ENCODE results near the gene ZNF185.
"Not testable (repeated sequence)": the region's sequence is repeated elsewhere in the genome, so short reads cannot be mapped to it uniquely, and the experiment has no call there.

Gene ZNF185

DNA sequence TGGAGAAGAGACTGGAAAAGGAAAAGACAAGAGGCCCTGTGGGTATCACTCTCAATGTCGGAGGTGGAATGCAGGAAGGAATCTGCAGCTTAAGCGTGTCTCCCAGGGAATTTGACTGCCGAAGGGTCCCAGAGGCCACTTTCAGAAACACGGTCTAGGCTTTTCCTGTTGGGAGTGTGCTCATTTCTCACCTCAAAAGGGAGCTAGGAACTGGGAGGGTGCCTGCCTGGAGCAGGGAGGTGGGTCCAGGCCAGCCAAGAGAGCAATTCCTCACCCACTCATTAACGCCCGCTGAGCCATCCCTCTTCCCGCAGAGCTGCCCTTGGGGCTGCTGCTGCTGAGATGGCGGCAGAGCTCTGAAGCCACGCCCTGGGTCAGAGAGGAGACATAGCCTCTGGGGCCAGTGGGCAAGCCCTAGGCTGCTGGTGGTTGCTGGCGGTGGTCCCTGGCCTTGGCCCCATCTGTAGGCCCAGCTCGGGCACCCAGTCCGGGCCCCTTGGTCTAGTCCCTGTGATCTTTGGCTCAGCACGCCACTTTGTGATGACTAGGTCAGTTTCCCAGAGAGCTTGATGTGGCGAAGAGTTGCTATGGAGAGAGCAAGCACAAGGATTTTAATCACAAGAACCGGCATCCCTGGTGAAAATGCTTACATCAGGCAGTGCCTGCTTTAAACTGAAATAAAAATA lies 4.1 kb downstream of the ZNF185 start:
- no peaks in the 10 kb centered on the region for H3K36me3 Mint-ChIP-seq (ENCODE audit: low read depth)
- peaks cover 11% of the 10 kb centered on the region for H3K4me1 Mint-ChIP-seq (ENCODE audit: low read depth)
- intact Hi-C loops (cut with micrococcal nuclease) = no loop called here
- H3K27me3 Mint-ChIP-seq = peaks cover 39% of the 10 kb centered on the region
- no peaks in the 10 kb centered on the region for H3K9me3 Mint-ChIP-seq
- no peak overlapping the region for H3K27ac Mint-ChIP-seq
- H3K4me3 Mint-ChIP-seq = no peak overlapping the region

DNA sequence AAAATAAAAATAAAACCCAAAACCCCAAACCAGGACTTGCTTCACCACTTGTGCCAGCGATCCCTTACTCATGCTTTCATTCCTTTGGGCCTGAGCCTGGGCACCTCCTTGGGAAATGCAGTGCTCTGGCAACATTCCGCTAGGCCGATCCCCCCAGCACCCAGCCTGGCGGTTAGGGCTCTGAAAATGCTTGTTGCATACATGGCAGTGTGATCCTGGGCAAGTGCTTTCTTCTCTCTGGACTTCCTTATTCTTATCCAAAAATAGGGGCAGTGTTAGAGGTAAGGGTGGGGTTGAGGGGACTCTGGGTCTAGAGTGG lies 4.6 kb downstream of the ZNF185 start:
- no peak overlapping the region for H3K27ac Mint-ChIP-seq
- H3K36me3 Mint-ChIP-seq (ENCODE audit: low read depth) = no peaks in the 10 kb centered on the region
- H3K9me3 Mint-ChIP-seq = no peaks in the 10 kb centered on the region
- no peak overlapping the region for H3K4me3 Mint-ChIP-seq
- intact Hi-C loops (cut with micrococcal nuclease) = no loop called here
- H3K27me3 Mint-ChIP-seq = peaks cover 40% of the 10 kb centered on the region
- peaks cover 13% of the 10 kb centered on the region for H3K4me1 Mint-ChIP-seq (ENCODE audit: low read depth)

DNA sequence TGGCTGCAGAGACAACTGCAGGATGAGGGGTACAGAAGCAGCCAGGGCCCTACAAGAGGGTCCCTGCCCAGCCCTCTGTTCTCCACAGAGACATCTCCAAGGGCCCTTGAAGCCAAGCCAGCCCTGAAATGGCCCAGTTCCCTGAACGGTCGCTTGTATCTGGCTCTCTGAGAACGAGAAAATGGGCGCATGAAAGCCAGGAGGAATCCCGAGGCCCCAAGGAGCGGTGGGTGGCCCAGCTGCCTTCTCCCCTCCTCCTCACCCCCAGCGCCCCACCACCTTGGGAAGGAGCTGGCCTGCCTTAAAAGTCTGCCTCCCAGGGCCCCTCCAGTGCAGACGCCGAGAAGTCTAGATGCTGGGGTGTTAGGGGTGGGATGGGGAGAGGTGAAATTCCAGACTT lies 5.7 kb downstream of the ZNF185 start:
- Mint-ChIP-seq H3K4me3 (no peak overlapping the region), H3K4me1 (ENCODE audit: low read depth) (peaks cover 15% of the 10 kb centered on the region), H3K9me3 (no peaks in the 10 kb centered on the region), H3K27me3 (peaks cover 37% of the 10 kb centered on the region), H3K36me3 (ENCODE audit: low read depth) (no peaks in the 10 kb centered on the region), H3K27ac (no peak overlapping the region)
- intact Hi-C loops (cut with micrococcal nuclease) = no loop called here

DNA sequence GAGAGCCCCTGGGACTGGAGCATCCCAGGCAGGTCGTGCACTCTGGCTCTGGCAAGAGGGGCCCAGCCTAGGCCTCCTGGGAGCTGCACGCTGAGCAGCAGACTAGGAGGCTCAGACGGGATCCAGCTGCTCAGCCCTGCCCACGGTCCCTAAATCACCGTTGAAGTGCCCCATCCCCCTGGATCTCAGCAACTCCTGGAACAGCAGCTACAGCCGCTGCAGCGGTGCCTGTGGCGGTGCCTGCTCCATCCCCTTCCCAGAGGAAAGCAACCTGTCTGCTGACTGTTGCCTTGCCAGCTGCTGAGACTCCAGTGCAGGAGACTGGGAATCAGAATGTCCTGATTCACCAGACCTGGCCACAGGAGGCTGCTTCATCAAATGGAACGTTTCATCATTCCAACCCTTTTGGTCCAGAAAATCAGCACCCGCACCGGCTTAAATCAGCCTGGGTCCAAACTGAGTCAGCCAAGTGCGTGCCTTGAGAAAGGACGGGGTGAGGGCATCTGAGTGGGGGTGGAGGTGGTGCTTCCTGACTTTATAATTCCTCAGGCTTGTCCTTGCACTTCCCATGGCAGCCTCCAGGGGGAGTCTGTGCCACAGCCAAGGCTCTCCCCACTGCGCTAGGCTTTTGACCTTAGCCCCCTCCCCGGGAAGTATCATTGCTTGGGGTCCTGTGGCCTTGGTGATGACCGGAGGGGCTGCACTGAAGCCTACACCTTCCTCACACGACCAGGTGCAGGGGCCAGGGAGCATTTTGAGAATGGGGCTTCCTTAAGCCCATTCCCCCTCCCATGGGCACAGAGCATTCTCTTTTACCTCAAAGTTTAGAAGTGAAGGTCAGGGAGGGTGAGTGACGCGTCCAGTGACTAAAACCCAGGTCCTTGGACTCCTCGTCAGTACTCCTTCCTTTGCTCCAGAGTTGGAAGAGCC lies 6.5 kb downstream of the ZNF185 start:
- Mint-ChIP-seq H3K9me3 (no peaks in the 10 kb centered on the region), H3K27me3 (peaks cover 29% of the 10 kb centered on the region), H3K36me3 (ENCODE audit: low read depth) (no peaks in the 10 kb centered on the region), H3K27ac (no peak overlapping the region), H3K4me1 (ENCODE audit: low read depth) (peaks cover 15% of the 10 kb centered on the region), H3K4me3 (no peak overlapping the region)
- intact Hi-C loops (cut with micrococcal nuclease) = no loop called here

DNA sequence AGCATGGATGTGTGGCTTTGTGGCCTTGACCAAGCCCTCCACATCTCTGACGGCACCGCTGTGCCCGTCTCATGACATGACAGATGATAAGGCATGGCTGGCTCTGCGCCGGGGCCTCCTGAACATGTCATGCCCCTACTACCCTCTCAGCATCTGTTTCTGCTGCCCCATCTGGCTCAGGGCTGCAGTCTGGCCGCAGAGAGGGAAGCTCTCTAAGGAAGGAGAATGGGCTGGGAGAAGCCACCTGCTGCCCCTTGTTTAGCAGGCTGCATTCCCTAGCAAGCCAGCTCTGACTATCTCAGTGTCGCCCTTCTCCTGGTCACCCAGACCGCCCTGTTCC lies 7.2 kb downstream of the ZNF185 start:
- Mint-ChIP-seq H3K4me3 (no peak overlapping the region), H3K9me3 (no peaks in the 10 kb centered on the region), H3K27me3 (peaks cover 22% of the 10 kb centered on the region), H3K27ac (no peak overlapping the region), H3K4me1 (ENCODE audit: low read depth) (peaks cover 15% of the 10 kb centered on the region), H3K36me3 (ENCODE audit: low read depth) (no peaks in the 10 kb centered on the region)
- intact Hi-C loops (cut with micrococcal nuclease) = no loop called here

DNA sequence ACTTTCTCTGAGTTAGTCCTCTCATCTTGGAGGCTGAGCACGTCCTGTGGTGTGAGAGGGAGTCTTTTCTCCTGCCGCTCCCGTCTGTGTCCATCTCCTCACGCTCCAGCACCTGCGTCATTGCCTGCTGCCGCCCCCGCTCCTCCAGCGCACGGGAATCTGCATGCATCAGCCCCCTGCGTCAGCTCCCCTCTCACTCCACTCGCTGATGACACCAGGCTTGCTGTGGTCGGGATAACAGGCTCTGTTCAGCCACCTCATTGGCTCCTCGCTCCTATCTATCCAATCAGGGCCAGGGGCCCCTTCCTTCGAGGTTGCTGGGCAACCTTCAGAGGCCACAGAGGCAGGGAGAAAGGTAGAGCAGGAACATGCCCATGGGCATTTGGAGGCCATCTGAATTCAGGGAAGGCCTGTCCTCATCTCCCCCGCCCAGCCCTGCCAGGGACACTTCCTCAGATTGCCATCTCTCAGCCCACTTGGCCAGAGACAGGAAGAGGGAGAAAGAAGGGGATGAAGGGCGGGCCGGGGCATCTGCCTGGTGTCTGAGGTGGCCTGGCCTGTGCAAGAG lies 9.3 kb downstream of the ZNF185 start:
- intact Hi-C loops (cut with micrococcal nuclease) = no loop called here

DNA sequence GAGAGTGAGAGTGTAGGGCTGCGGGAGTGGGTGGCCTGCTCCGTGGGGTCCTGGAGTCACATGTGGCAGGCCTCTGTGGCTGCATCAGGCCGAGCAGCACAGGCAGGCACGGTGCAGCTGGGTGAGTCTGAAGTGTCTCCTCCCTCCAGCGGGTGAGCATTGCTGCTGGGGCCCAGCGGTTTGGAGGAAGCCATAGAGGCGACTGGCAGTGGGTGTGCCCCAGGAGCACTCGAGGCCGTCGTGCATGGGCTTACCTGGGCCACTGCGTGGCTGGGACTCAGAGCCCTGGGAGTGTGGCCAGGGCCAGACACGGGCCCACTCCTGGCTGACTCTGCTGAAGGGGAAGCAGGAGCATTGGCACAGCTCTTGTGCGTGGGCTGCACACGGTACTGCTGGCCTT lies 10.6 kb downstream of the ZNF185 start:
- H3K27me3 Mint-ChIP-seq = peaks cover 17% of the 10 kb centered on the region
- H3K4me3 Mint-ChIP-seq = no peak overlapping the region
- H3K36me3 Mint-ChIP-seq (ENCODE audit: low read depth) = no peaks in the 10 kb centered on the region
- no peak overlapping the region for H3K27ac Mint-ChIP-seq
- peaks cover 14% of the 10 kb centered on the region for H3K4me1 Mint-ChIP-seq (ENCODE audit: low read depth)
- intact Hi-C loops (cut with micrococcal nuclease) = no loop called here
- H3K9me3 Mint-ChIP-seq = no peaks in the 10 kb centered on the region

More for the DNA sequence above, 9.3 kb downstream of the ZNF185 start:
- peaks cover 20% of the 10 kb centered on the region for H3K27me3 Mint-ChIP-seq
- peaks cover 15% of the 10 kb centered on the region for H3K4me1 Mint-ChIP-seq (ENCODE audit: low read depth)
- H3K27ac Mint-ChIP-seq = no peak overlapping the region
- H3K36me3 Mint-ChIP-seq (ENCODE audit: low read depth) = no peaks in the 10 kb centered on the region
- H3K9me3 Mint-ChIP-seq = no peaks in the 10 kb centered on the region
- no peak overlapping the region for H3K4me3 Mint-ChIP-seq

DNA sequence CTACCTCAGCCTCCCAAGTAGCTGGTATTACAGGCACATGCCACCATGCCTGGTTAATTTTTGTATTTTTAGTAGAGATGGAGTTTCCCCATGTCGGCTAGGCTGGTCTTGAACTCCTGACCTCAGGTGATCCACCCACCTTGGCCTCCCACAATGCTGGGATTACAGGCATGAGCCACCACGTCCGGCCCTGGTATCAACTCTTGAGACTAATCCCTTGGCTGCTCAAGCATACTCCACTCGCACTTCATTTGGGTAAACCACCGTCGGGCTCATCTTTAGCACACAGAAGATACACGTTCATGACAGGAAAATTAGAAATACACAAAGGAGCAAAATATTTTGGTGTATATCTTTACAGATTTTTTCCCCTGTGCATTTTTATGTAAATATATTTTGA lies 12.2 kb downstream of the ZNF185 start:
- not testable (repeated sequence) for H3K27ac Mint-ChIP-seq; H3K36me3 Mint-ChIP-seq (ENCODE audit: low read depth); H3K4me3 Mint-ChIP-seq; H3K9me3 Mint-ChIP-seq
- H3K27me3 Mint-ChIP-seq = peaks cover 13% of the 10 kb centered on the region
- intact Hi-C loops (cut with micrococcal nuclease) = loop anchor here (10.0 kb wide), 1 partner anchor 75 kb away; the partner anchor contains the start of genes CETN2 and NSDHL
- peaks cover 27% of the 10 kb centered on the region for H3K4me1 Mint-ChIP-seq (ENCODE audit: low read depth)

DNA sequence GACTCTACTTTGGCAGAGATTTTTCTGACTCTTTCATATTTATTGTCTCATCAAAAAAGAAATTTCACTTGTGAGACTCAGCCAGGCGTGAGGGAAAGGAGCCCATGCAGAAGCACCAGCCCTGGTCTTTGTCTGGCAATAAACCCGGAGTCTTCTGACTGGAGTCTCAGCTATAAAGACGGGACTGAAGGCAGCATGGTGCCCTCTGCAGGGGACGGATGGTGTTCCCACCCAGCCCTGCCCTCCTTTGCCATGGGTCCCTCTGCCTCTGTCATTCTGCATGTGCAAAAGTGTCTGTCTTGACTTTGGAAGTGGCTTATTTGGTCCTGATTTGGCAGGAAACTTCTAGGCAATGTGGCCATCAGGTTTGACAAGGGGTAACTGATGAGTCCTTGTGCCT lies 14.2 kb downstream of the ZNF185 start:
- Mint-ChIP-seq H3K36me3 (ENCODE audit: low read depth) (no peaks in the 10 kb centered on the region), H3K4me1 (ENCODE audit: low read depth) (peaks cover 44% of the 10 kb centered on the region), H3K9me3 (no peaks in the 10 kb centered on the region), H3K4me3 (no peak overlapping the region), H3K27me3 (peaks cover 5% of the 10 kb centered on the region), H3K27ac (no peak overlapping the region)
- intact Hi-C loops (cut with micrococcal nuclease) = loop anchor here (10.0 kb wide), 1 partner anchor 77 kb away; the partner anchor contains the start of genes CETN2 and NSDHL

DNA sequence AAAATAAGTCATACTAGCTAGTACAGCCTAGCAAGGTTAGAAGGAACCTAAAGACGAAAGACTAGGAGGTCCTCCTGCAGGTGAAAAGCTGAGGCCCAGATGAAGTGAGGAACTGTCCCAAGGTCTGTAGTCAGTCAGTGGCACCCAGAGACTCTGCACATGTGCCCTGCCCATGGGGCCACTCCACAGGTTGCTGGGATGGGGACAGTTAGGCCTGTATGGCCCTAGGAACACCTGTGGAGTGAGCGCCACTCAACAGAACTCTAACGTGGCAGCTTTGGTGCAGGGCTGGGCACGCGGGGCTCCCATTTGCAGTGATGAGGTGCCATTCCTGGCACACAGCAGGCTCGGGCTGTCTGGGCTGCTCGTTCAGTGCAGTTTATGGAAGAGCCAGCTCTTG lies 14.8 kb downstream of the ZNF185 start:
- no peaks in the 10 kb centered on the region for H3K36me3 Mint-ChIP-seq (ENCODE audit: low read depth)
- no peaks in the 10 kb centered on the region for H3K9me3 Mint-ChIP-seq
- H3K27ac Mint-ChIP-seq = no peak overlapping the region
- no peak overlapping the region for H3K4me3 Mint-ChIP-seq
- H3K27me3 Mint-ChIP-seq = peaks cover under 1% of the 10 kb centered on the region
- H3K4me1 Mint-ChIP-seq (ENCODE audit: low read depth) = peaks cover 44% of the 10 kb centered on the region
- intact Hi-C loops (cut with micrococcal nuclease) = loop anchor here (10.0 kb wide), 1 partner anchor 78 kb away; the partner anchor contains the start of genes CETN2 and NSDHL

DNA sequence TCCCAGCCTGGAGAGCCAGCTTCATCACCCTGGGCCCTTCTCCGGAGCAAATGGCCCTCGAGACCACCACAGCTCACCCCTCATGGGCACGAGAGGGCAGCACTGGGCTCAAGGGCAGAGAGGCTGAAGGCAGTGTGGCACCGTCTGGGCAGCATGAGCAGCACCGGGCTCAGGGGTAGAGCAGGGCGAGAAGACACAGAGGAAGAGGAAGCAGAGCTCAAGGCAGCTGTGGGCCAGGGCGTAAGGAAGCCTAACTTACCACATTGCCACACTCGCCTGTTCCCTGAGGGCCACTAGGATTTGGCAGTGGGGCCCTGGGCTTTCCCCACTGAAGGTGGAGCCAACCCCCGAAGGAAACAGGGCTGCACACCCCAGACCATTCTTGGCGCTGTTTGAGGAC lies 15.5 kb downstream of the ZNF185 start:
- intact Hi-C loops (cut with micrococcal nuclease) = loop anchor here (10.0 kb wide), 1 partner anchor 79 kb away; the partner anchor contains the start of genes CETN2 and NSDHL
- H3K9me3 Mint-ChIP-seq = no peaks in the 10 kb centered on the region
- H3K4me3 Mint-ChIP-seq = no peak overlapping the region
- H3K27ac Mint-ChIP-seq = no peak overlapping the region
- no peaks in the 10 kb centered on the region for H3K27me3 Mint-ChIP-seq
- H3K36me3 Mint-ChIP-seq (ENCODE audit: low read depth) = no peaks in the 10 kb centered on the region
- peaks cover 47% of the 10 kb centered on the region for H3K4me1 Mint-ChIP-seq (ENCODE audit: low read depth)

DNA sequence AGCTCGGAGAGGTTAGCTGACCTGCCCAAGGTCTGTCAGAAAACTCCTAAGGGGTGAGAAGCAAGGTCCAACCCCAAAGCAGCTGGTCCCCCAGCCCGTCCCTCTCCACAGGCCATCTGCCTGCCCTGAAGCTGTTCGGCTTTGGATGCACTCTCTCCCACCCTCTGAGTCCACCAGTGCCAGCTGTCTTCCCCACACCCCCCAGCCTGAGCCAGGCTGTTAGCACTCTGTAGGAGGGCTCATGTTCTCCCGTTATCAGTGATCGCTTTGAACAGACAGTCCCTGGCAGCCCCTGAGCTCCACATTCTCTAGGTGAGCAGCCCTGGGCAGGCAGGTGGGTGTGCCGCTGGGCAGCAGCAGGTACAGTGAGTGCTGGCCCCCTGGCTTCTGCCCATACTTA lies 16.0 kb downstream of the ZNF185 start:
- intact Hi-C loops (cut with micrococcal nuclease) = loop anchor here (10.0 kb wide), 1 partner anchor 79 kb away; the partner anchor contains the start of genes CETN2 and NSDHL
- H3K4me1 Mint-ChIP-seq (ENCODE audit: low read depth) = peaks cover 50% of the 10 kb centered on the region
- no peaks in the 10 kb centered on the region for H3K9me3 Mint-ChIP-seq
- no peaks in the 10 kb centered on the region for H3K27me3 Mint-ChIP-seq
- H3K4me3 Mint-ChIP-seq = no peak overlapping the region
- H3K27ac Mint-ChIP-seq = no peak overlapping the region
- H3K36me3 Mint-ChIP-seq (ENCODE audit: low read depth) = no peaks in the 10 kb centered on the region

DNA sequence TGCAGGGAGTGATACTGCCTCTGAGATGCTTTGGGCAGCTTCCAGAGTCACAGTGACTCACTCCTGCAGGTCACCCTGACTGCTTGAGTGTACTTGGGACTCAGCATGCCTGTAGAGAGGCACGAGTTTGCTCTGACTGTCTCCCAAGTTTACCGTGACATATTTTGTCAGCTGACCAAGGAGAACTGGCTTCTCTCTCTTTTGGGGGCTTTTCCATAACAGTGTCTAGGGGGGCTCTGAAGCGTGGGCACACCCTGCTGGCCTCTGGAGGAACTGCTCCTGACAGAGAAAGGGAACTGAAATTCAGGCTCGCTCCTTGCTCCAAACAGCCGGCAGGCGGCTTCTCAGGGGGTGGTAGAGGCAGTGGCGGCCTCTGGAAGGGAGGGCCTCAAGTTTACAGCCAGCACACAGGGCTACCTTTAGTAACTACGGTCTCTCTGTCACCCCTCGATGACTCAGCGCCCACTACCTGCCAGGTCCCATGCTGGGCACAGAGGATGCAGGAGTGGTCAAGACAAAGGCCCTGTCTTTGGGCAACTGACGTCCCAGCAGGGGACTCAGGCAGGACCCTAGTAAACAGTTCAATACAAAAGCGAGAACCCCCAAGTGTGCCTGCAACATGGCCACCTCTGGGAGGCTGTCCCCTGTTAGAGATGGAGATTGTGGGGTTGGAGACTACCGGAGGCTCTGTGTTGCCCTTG lies 17.8 kb downstream of the ZNF185 start:
- intact Hi-C loops (cut with micrococcal nuclease) = loop anchor here (10.0 kb wide), 1 partner anchor 81 kb away; the partner anchor contains the start of genes CETN2 and NSDHL
- H3K27ac Mint-ChIP-seq = peak overlapping the region; percentile 45
- no peaks in the 10 kb centered on the region for H3K27me3 Mint-ChIP-seq
- H3K36me3 Mint-ChIP-seq (ENCODE audit: low read depth) = peaks cover 9% of the 10 kb centered on the region
- H3K4me3 Mint-ChIP-seq = no peak overlapping the region
- H3K4me1 Mint-ChIP-seq (ENCODE audit: low read depth) = peaks cover 60% of the 10 kb centered on the region
- no peaks in the 10 kb centered on the region for H3K9me3 Mint-ChIP-seq
